BJ (cell line): ENCODE measurements around the gene PDXK. TPM values are rescaled to one million over a fixed set of nuclear protein-coding genes. Genes with fewer than 3 reads are reported as not detected.

Source experiments
- CTCF ChIA-PET: fragments of 350-600 bp; formaldehyde crosslinking; extraction: SDS; loops from one replicate; lab custom pipeline; 2021; ENCODE audit warnings: antibody characterized with exemption, inconsistent platforms; lab: Yijun Ruan, JAX
- POLR2A ChIA-PET: fragments of 300-600 bp; sonication (Branson Sonifier 250); formaldehyde crosslinking; extraction: SDS; loops from one replicate; lab custom pipeline; 2021; ENCODE audit warnings: antibody characterized with exemption; lab: Charles Lee
- DNase-seq: peaks from one replicate; pipeline ENCODE4 v3.0.0-alpha.2; 2011; ENCODE audit warnings: low read depth
- H3K27me3 ChIP-seq: 2 replicates; pipeline ENCODE4 v1.6.0; 2011; ENCODE audit warnings: low read length; ENCODE audit not compliant: control insufficient read depth, insufficient read depth
- H3K36me3 ChIP-seq: 2 replicates; pipeline ENCODE4 v1.5.1; 2011; ENCODE audit warnings: low read length; ENCODE audit not compliant: control insufficient read depth, insufficient read depth
- H3K4me3 ChIP-seq: 2 replicates; pipeline ENCODE4 v1.5.1; 2011; ENCODE audit warnings: low read depth, mild to moderate bottlenecking, control low read depth, low read length
- polyA plus RNA-seq: library from polyadenylated mRNA; depleted of rRNA; stranded (reverse); fragments of >200 nt; gene quantifications from 2 replicates; pipeline ENCODE4 v1.2.3, GENCODE V29; 2011
- TF ChIP-seq, protein P1 (sequence below): IDR thresholded peaks from 2 replicates; pipeline ENCODE4 v1.5.1; 2011; ENCODE audit warnings: low read depth, mild to moderate bottlenecking, control low read depth, inconsistent platforms, low read length, moderate library complexity; ENCODE audit not compliant: insufficient read depth

The PDXK gene
- polyA plus RNA-seq, 1 experiment: 192 TPM

DNA sequence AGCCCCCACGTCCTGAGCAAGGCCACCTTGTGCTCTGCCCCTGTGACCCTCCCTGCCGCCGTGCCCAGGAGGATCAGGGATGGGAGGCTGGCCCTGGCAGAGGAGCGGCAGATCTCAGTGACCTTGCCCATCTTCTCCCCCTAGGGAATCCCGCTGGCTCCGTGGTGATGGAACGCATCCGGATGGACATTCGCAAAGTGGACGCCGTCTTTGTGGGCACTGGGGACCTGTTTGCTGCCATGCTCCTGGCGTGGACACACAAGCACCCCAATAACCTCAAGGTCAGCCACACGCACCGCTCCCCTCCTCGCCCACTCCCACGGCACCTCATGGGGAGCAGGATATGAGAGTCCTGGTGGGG, 34.5 kb downstream of the PDXK start:
- peaks cover 59% of the 10 kb centered on the region for H3K36me3 ChIP-seq
- DNase-seq: no peak
- no peak overlapping the region for H3K4me3 ChIP-seq
- H3K27me3 ChIP-seq: no peaks in the 10 kb centered on the region
- TF ChIP-seq, protein P1, sequence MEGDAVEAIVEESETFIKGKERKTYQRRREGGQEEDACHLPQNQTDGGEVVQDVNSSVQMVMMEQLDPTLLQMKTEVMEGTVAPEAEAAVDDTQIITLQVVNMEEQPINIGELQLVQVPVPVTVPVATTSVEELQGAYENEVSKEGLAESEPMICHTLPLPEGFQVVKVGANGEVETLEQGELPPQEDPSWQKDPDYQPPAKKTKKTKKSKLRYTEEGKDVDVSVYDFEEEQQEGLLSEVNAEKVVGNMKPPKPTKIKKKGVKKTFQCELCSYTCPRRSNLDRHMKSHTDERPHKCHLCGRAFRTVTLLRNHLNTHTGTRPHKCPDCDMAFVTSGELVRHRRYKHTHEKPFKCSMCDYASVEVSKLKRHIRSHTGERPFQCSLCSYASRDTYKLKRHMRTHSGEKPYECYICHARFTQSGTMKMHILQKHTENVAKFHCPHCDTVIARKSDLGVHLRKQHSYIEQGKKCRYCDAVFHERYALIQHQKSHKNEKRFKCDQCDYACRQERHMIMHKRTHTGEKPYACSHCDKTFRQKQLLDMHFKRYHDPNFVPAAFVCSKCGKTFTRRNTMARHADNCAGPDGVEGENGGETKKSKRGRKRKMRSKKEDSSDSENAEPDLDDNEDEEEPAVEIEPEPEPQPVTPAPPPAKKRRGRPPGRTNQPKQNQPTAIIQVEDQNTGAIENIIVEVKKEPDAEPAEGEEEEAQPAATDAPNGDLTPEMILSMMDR: no peak
- POLR2A ChIA-PET: no interaction called here
- CTCF ChIA-PET: no interaction called here

DNA sequence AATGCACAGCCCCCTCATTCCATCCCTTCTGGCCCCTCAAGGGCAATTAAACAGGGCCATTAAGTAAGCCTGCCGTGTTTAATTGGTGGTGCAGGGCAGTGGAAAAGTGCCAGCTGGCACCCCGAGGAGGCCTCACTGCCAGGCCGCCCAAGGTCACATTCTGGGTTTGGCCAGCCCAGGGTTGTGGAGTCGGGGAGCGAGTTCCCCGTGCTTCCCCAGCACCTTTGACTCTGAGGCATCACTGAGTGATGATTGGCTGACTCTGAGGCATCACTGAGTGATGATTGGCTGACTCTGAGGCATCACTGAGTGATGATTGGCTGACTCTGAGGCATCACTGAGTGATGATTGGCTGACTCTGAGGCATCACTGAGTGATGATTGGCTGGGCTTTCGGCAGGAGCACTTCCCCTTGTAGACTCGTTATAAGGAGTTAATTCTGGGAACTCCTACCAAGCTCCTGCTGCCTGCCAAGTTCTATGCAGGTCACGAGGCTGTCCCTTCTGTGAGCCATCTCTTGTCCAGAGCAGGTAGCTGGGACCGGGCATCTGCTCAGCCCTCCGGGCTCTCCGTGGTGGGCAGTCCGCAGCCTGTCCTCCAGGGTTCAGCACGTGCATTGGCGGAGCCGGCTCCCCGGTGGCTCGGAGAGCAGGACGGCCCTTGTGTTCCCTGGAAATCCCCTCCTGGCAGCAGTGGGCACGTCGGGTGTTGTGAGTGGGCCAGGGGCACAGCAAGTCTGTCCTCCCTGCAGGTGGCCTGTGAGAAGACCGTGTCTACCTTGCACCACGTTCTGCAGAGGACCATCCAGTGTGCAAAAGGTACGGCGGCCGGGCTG, 36.2 kb downstream of the PDXK start:
- Histone ChIP-seq H3K36me3 (peaks cover 55% of the 10 kb centered on the region), H3K4me3 (no peak overlapping the region), H3K27me3 (no peaks in the 10 kb centered on the region)
- TF ChIP-seq, protein P1: no peak
- DNase-seq: no peak
- POLR2A ChIA-PET: no interaction called here
- CTCF ChIA-PET: no interaction called here

DNA sequence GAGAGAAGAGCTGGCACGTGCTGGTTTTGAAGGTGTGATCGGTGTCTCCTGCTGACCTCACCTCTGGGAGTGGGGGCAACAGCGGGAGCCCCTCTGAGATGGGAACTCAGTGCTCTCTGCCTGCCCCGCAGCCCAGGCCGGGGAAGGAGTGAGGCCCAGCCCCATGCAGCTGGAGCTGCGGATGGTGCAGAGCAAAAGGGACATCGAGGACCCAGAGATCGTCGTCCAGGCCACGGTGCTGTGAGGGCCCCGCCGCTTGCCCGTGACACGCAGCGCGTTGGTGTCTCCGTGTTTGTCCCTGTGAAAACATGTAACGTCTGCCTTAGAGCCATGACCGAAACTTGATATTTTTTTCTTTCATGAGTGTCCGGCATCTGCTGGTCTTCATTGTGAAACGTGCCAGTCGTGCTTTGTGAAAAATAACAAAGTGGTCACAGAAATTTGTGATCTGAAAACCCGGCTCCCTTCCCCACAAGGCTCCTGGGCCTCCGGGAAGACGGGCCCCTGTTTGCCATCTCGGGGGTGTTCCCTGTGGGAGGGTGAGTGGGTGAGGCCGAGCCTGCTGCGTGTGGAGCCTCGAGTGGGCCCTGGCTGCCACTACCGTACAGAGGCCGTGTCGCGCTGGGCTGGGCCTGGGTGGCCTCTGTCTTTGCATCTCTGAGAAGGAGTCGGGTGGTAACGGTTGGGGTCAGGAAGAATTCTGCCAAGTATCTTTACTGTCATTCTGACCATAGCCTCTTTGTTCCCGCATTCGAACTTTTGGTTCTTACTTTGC, 37.1 kb downstream of the PDXK start:
- TF ChIP-seq, protein P1: no peak
- DNase-seq: no peak
- Histone ChIP-seq H3K4me3 (no peak overlapping the region), H3K27me3 (no peaks in the 10 kb centered on the region), H3K36me3 (peaks cover 56% of the 10 kb centered on the region)
- POLR2A ChIA-PET: no interaction called here
- CTCF ChIA-PET: no interaction called here

DNA sequence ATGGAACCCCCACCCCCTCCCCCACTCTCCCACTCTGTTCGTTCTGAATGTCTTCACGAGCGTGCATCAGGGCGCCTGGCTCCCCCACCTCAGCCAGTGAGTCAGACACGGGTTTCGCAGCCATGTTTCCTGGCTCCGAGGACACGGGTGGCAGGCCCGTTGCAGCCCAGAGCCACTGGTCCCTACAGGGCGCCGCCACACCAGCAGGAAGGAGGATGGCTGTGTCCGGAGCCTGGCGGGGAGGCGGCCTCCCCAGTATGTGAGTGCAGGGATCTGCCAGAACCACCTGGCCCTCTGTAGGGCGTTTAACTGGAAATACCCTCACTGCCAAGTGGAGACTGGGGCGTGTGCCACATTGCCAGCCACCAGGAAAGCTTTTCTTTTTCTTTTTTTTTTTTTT, 38.7 kb downstream of the PDXK start:
- Histone ChIP-seq H3K27me3 (no peaks in the 10 kb centered on the region), H3K36me3 (peaks cover 55% of the 10 kb centered on the region), H3K4me3 (no peak overlapping the region)
- DNase-seq: no peak
- TF ChIP-seq, protein P1: no peak
- ChIA-PET POLR2A (interaction anchor here (0.6 kb wide), 1 partner anchor 10 kb away, joined by 3 read pairs; no protein-coding TSS in a partner anchor), CTCF (interaction anchor here (1.2 kb wide), 1 partner anchor 11 kb away, joined by 3 read pairs; no protein-coding TSS in a partner anchor)

DNA sequence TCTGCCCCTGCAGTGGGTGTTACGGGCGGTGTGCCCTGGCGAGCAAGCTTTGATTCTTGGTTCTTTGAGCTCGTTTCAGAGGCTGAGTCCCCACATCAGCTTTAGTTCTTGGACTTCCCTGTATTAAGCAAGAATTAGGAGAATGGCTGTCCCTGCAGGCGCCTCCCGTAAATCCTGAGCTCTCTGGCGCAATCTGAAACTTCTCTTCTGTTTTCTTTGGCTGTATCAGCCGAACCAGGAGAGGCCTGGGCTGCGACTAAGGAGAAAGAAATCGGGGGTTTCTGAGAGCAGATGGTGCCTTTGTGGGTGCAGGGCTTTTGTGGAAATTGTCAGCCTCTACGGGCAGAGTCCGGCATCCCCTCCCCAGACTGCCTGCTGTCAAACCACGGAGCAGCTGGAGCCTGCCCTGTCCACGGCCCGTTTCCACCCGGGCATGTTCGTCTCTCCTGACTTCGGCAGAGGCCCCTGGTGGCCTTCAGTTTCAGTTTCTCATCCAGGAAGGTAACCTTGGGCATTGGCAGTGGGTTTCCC, 39.2 kb downstream of the PDXK start:
- TF ChIP-seq, protein P1: no peak
- CTCF ChIA-PET: interaction anchor here (1.2 kb wide), 1 partner anchor 12 kb away, joined by 3 read pairs; no protein-coding TSS in a partner anchor
- H3K36me3 ChIP-seq: peaks cover 54% of the 10 kb centered on the region
- no peaks in the 10 kb centered on the region for H3K27me3 ChIP-seq
- POLR2A ChIA-PET: no interaction called here
- DNase-seq: no peak
- H3K4me3 ChIP-seq: no peak overlapping the region
